Right lobe of liver (tissue), 4 donors: ENCODE results near the gene KRTAP4-12.
"Not testable (repeated sequence)": the region's sequence is repeated elsewhere in the genome, so short reads cannot be mapped to it uniquely, and the experiment has no call there.

Experiments
- CTCF ChIP-seq, 4 donors: fragments of 200-600 bp in 3 of 4; fragments of 450-650 bp in 1 of 4; IDR thresholded peaks; one replicate each; pipeline versions ENCODE4 v1.5.1 to v1.8.0; 2016 to 2022; ENCODE audit warnings: antibody characterized with exemption in 4 of 4, mild to moderate bottlenecking in 2 of 4
- POLR2A ChIP-seq: fragments of 450-650 bp; IDR thresholded peaks from one replicate; pipeline ENCODE4 v1.6.1; 2017; ENCODE audit warnings: antibody characterized with exemption, mild to moderate bottlenecking
- donor health status: DM: no; HTN: no; CAD: no.
- donor health status: DM: no; HTN: no; CAD: no.
- donor health status: DM: no; HTN: yes; CAD: no.

DNA sequence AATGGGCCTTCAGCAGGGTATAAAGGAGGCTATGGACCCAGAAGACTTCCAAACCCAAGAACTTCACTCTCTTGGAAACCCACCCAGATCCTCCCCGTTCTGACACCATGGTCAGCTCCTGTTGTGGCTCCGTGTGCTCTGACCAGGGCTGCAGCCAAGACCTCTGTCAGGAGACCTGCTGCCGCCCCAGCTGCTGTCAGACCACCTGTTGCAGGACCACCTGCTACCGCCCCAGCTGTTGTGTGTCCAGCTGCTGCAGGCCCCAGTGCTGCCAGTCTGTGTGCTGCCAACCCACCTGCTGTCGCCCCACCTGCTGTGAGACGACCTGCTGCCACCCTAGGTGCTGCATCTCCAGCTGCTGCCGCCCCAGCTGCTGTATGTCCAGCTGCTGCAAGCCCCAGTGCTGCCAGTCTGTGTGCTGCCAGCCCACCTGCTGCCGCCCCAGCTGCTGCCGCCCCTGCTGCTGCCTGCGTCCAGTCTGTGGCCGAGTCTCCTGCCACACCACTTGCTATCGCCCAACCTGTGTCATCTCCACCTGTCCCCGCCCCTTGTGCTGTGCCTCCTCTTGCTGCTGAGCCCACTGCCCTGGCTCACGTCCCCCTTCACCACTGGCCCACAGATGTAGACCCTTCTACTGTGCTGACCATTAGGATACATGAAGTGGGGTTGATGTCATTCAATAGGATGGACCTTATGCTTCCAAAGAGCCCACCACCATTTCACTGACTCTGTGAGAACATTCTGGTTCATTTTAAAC, 39.7 kb downstream of the KRTAP4-12 start, which contains the start of gene KRTAP4-7:
- not testable (repeated sequence) for TF ChIP-seq CTCF (IDR thresholded peaks at IDR 0.05); POLR2A
